Measurements from ENCODE around the gene GRIK2.
"Not testable (repeated sequence)": the region's sequence is repeated elsewhere in the genome, so short reads cannot be mapped to it uniquely, and the experiment has no call there.

Gene GRIK2

DNA sequence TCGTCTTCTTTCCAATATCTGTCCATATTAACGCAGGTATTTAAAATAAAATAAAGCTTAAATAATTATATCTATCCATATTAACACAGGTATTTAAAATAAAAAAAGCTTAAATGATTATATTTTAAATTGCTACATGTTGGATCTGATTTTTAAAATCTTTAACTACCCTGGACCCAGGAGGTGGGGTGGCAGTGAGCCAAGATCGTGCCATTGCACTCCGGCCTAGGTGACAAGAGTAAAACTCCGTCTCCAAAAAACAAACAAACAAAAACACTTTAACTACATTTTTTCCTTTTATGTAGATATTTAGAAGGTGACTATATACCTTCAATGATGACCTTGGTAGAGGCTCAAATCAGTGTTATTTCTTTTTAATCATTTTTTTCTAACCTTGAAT lies 211.9 kb downstream of the GRIK2 start:
- H3K4me3 ChIP-seq, result no peak overlapping the region
- no peak overlapping the region for H3K27ac ChIP-seq

GRCh38 chr6:101605874-101606273 lies 212.4 kb downstream of the GRIK2 start:
- no peak overlapping the region for H3K4me3 ChIP-seq
- no peak overlapping the region for H3K27ac ChIP-seq

DNA sequence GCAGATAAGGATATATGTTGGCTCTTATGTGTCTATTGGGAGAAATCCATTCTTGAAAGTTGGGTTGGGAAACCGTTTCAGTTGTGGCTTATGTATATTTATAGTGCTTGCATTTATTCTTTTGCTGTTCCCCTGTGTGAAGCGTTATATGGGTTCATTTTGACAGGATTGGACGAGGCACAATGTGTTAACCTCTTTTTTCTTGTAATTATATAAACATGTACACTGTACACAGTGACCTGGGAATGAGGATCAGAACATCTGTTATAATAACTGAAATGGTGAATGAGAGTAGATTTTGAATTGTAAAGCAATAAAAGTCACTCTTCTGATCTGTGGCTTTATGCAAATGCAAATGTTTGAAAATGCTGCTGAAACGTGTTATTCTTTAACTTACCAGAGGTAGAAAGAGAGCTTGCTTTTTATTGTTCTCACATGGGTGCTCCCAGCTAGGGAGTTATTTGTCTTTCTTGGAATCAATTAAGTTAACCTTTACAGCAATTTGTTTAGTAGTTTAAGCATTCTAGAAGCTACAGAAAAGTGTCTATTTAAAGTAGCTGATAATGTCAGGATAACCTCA lies 213.7 kb downstream of the GRIK2 start:
- Histone ChIP-seq H3K27ac (no peak overlapping the region), H3K4me3 (no peak overlapping the region)

- Histone ChIP-seq H3K4me3 (no peak overlapping the region), H3K27ac (no peak overlapping the region)
These were observed 215.2 kb downstream of the GRIK2 start for GRCh38 chr6:101608703-101609102.

DNA sequence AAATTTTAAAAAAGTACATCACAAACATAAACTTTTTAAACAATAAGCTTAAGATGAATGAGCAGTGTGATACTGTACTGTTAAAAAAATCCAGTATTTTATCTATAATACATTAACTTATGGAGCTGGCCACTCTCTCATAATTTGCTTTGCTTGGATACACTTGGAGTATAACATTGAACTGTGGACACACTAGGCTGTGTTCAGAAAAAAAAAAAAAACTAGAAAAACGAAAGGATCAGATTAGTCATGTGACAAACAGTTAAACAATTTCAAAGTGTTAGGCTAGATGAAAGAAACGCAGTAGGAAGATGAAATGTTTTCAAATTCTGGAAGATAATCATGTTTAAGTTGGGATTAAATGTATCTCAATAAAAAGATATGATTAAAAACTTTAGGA lies 220.0 kb downstream of the GRIK2 start:
- Histone ChIP-seq H3K4me3 (no peak overlapping the region), H3K27ac (no peak overlapping the region)

DNA sequence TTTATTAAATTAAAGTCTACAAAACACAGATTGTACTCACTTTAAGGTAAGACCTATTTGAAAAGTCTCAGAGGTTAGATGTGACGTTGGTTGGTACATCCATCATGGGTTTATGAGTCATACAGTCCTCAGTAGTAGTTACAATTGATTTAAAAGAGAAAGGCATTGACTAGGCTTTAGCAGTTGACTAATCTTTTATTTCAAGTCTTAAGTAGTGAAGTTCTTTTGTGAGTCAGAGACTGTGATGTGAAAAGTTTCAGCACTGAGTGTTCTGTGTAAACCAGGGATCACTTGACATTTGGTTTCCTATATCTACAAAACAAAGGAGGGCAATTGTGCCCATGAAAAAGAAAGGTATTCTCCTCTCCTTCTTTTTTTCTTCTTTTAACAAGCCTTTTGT lies 221.3 kb downstream of the GRIK2 start:
- Histone ChIP-seq H3K27ac (no peak overlapping the region), H3K4me3 (no peak overlapping the region)

DNA sequence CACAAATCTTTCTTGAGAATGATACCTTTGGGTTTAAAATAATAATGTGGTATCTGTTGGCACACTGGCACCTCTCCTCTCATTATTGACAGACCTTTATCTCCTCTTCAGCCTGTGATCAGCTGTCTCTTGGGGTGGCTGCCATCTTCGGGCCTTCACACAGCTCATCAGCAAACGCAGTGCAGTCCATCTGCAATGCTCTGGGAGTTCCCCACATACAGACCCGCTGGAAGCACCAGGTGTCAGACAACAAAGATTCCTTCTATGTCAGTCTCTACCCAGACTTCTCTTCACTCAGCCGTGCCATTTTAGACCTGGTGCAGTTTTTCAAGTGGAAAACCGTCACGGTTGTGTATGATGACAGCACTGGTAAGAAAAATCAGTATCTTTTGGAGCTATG lies 232.8 kb downstream of the GRIK2 start:
- Histone ChIP-seq H3K4me3 (no peak overlapping the region), H3K27ac (no peak overlapping the region)

GRCh38 chr6:101630941-101631340 lies 237.4 kb downstream of the GRIK2 start:
- Histone ChIP-seq H3K4me3 (no peak overlapping the region), H3K27ac (no peak overlapping the region)

DNA sequence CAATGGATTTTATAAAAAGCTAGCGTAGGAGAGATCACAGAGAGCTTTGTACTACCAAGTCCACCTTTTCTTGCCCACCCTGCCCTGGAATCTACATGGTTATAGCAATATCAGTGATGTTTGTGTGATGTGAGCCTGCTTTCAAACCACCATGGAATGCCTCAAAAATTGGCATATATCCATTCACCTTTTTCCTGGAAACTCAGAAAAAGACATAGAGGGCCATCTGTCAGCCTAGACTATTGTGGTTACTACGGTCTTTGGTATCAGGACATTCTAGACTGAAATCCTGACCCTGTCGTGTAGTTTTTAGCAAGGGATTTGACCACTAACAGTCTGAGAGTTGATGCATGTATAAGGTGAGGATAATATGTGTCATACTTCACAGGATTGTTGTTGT lies 239.6 kb downstream of the GRIK2 start:
- Histone ChIP-seq H3K27ac (no peak overlapping the region), H3K4me3 (no peak overlapping the region)

GRCh38 chr6:101638865-101639264 lies 245.4 kb downstream of the GRIK2 start:
- not testable (repeated sequence) for H3K27ac ChIP-seq, H3K4me3 ChIP-seq

DNA sequence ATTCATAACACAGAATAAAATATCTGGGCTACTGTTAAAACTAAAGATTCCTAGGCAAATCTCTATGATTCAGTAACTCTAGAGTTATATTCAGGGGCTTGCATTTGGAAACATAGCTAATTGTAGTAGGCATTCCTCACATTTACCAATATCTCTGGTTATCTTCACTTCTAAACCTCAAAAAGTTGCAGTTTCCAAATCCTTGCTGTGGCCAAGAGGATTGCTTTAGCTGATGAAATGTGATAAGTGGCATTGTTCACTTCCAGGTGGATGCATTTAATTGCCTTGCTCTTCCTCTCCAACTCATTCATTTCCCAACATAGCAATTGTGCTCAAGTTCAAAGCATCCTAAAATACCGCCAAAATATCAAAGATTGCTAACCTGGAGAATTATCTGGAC lies 246.6 kb downstream of the GRIK2 start:
- Histone ChIP-seq H3K4me3 (no peak overlapping the region), H3K27ac (no peak overlapping the region)

DNA sequence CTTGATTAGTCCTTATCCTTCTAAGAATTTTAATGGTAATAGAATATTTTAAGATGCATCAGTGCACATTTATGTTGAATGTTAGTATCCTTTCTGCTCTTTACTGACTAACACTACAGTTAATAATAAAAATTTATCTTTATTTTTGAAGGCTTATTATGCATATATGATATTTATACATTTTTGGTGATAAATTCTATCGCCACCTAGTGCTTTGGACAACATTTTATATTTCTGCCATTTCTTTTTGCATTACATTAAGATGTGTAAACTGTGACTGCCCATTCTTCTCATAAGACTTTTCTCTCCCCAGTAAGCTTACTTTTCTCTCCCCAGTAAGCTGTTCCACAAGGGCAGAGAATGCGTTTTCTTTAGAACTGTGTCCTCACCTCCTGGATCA lies 252.3 kb downstream of the GRIK2 start:
- no peak overlapping the region for H3K27ac ChIP-seq
- no peak overlapping the region for H3K4me3 ChIP-seq

GRCh38 chr6:101650402-101651100 lies 257.0 kb downstream of the GRIK2 start:
- Histone ChIP-seq H3K4me3 (no peak overlapping the region), H3K27ac (no peak overlapping the region)

DNA sequence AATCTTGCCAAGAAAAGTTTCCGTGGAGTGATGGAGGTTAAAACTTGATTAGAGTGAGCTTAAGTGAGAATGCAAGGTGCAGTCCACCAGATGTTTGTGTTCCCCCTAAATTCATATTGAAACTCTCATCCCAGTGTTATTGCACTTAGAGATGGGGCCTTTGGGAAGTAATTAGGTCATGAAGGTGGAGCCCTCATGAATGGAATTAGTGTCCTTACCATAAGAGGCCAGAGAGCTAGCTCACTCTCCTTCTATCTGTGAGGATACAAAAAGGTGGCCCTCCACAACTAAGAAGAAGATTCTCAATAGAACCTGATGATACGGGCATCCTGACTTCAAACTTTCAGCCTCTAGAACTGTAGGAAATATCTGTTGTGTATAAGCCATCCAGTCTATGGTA lies 258.6 kb downstream of the GRIK2 start:
- no peak overlapping the region for H3K27ac ChIP-seq
- no peak overlapping the region for H3K4me3 ChIP-seq

GRCh38 chr6:101655109-101655508 lies 261.6 kb downstream of the GRIK2 start:
- Histone ChIP-seq H3K27ac (no peak overlapping the region), H3K4me3 (no peak overlapping the region)

DNA sequence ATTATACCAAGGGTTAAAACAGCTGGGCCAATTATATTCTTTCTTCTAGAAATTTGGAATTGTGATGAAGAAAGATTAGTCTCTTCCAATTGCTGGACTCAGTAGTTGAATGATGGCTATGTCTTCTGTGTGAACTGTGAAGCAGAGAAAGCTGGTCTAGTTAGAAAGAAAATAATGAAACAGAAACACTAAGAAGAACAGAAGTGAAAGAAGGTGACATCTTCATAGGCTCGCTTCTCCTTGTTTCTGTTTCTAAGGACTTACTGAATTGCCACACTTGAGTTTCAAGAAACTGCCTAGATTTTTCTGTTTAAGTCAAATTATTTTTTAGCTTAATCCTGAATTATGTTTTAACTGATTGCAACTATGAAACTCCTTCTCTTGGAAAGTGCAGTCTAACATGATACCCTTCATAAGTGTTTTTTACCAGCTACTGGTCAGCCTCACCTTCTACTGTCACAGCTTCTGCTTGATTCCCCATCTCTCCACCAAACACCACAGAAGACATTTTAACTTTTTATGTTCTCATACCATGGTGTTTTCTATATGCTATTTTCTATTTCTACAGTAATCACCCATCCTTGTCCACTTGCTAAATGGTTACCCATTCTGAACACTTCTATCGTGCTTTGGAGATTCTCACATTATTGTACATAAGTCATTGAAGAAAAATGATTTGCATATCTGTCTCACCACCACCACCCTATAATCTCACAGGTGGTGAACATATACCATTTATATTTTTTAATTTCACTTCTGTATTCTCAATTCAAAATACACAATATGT lies 268.8 kb downstream of the GRIK2 start:
- H3K27ac ChIP-seq, result no peak overlapping the region

GRCh38 chr6:101663100-101663499 lies 269.6 kb downstream of the GRIK2 start:
- H3K4me3 ChIP-seq, result no peak overlapping the region
- no peak overlapping the region for H3K27ac ChIP-seq

More for the DNA sequence above, 268.8 kb downstream of the GRIK2 start:
- H3K4me3 ChIP-seq, result no peak overlapping the region

- no peak overlapping the region for H3K4me3 ChIP-seq
- peak overlapping the region in 1 of 21 experiments; percentile 4 for H3K27ac ChIP-seq
These were observed 272.7 kb downstream of the GRIK2 start for GRCh38 chr6:101666256-101666655.

DNA sequence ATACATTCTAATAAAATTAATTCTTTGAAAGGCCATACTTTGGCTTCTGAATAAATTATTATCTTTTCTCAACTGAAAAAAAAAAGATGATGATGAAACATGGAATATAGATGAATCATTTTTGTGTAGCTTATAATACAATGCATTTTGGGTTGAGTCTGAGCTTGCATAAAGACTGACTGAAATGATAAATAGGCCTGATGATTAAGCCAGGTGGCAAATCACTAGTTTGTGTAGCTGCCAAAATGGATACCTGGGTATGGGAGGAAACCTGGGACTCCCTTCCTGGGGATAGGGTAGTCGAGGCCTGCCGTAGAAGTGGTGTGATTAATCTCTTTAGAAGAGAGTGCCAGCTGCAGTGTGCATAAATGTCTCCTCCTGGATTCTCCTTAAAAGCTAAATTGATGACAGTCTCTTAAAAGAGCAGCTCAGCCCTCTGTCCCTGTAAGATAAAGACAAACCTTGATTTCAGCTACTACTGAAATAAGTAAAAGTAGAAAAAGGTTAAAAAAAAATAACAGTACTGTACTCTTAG lies 275.1 kb downstream of the GRIK2 start:
- no peak overlapping the region for H3K4me3 ChIP-seq
- H3K27ac ChIP-seq, result peak overlapping the region in 1 of 21 experiments; percentile 12

- Histone ChIP-seq H3K4me3 (no peak overlapping the region), H3K27ac (no peak overlapping the region)
These were observed 282.7 kb downstream of the GRIK2 start for GRCh38 chr6:101676187-101676586.

DNA sequence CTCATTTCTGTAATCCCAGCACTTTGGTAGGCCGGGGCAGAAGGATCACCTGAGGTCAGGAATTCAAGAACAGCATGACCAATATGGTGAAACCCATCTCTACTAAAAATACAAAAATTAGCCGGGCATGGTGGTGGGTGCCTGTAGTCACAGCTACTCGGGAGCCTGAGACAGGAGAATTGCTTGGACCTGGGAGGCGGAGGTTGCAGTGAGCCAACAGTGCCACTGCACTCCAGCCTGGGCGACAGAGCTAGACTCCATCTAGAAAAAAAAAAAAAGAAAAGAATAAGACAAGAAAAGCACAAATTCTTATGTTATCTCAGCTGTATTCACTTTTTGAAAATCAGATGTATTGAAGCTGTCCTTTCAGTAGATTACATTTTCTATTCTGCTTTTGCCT lies 289.4 kb downstream of the GRIK2 start:
- H3K27ac ChIP-seq, result no peak overlapping the region
- no peak overlapping the region for H3K4me3 ChIP-seq

Data from skin epidermis (tissue), 12 donors.